CD4-positive, alpha-beta T cell treated with Interleukin-15 for 1 hour (primary cell): Measurements from ENCODE around the gene PARVB.

ENCODE experiments used
- DNase-seq: peaks from one replicate; pipeline ENCODE4 v3.0.0-alpha.2; 2020

Gene PARVB

DNA sequence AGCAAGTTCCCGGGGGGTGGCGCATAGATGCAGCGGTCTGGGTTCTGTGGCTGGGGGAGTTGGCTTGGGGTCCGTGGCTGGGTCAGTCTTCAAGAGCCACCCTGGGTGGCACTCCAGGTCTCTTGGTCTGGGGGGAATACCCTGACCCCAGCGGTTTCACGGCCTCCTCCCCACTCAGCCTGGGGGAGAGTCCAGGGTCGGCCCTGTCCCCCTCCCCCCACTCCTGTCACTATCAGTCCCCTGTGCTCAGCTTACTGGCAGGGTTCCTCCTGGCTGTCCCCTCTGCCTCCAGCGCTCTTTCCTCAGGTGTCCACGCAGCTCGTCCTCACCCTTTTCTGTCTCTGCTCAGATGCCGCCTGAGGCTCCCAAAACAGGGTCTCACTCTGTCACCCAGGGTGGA, 88.1 kb downstream of the PARVB start:
- DNase-seq = no peak

DNA sequence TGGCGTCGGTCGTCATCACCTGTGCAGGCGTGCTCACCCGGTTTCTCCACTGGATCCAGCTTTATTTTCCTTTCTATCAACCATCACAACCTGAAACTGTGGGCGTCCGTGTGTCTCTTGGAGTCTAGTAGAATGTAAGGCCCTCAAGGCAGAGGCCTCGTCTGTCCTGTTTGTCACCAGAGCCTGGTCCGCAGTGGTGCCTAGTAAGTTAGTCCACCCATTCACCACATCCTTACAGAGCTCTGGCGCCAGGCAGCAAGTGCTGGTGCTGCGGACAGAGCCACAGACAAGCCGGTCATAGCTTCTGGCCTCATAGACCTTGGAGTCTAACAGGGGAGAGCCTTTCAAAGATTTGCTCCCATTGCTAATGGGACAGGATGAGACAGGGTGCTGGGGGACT, 92.2 kb downstream of the PARVB start:
- DNase-seq = no peak

- no peak for DNase-seq
Measured at GRCh38 chr22:44116755-44117684, 92.9 kb downstream of the PARVB start.

DNA sequence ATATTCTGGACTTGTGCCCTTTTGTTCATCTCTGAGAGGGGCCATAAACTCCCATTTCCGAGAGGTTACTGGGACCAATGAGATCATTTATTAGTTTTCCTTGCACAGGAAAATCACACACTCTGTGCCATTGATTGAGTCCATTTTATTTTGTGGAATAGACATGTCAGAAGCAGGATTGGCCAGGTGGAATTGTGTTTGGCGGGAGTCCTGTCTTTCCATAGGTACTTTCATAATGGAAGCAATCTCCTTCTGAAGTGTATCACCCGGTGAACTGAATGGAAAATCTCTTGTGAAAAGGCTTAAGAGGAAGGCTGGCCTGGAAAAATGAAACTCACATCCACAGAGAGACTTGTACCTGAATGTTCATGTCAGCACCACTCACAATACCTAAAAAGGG, 93.6 kb downstream of the PARVB start:
- DNase-seq = no peak

- DNase-seq = no peak
Measured at GRCh38 chr22:44118645-44119315, 94.7 kb downstream of the PARVB start.

- no peak for DNase-seq
Measured at GRCh38 chr22:44119669-44120313, 95.7 kb downstream of the PARVB start.

DNA sequence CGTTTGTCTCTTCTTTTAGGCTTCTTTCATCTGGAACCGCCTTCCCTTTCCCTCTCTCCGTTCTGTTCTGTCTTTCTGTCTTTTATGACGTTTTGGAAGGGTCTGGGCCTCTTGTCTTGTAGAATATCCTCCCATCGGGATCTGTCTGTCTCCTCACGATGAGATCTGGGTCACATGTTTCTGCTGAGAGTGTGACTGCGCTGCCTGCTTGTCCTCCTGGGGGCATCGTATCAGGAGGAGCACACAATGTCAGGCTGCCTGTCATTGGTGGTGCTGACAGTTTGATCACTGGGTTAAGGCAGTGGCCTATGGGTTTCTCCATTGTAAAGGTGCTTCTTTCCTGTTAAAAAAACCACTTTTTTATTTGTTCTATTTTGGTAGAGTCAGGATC, 96.2 kb downstream of the PARVB start:
- no peak for DNase-seq

GRCh38 chr22:44125421-44125820, 101.3 kb downstream of the PARVB start:
- DNase-seq = no peak

DNA sequence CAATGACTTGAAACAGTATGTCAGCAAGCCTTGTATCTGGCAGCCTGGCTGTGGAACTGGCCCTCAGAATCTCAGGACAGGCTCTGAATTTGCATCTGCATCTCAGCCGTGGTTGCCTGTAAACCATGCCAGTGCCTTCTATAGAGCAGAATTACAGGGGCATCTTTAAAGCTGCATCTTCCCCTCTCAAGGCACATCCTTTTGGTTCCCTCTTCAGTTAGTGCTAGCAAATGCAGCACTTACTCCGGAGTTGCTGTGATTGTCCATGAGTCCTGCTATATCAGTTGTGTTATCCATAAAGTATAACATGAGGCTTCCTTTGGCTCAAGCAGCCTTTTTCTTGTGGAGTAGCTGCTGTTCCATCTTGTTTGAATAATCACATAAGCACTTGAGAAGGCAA, 102.7 kb downstream of the PARVB start:
- DNase-seq = no peak

GRCh38 chr22:44127356-44127755, 103.3 kb downstream of the PARVB start:
- DNase-seq = no peak

- no peak for DNase-seq
Measured at GRCh38 chr22:44128958-44129618, 105.0 kb downstream of the PARVB start.

DNA sequence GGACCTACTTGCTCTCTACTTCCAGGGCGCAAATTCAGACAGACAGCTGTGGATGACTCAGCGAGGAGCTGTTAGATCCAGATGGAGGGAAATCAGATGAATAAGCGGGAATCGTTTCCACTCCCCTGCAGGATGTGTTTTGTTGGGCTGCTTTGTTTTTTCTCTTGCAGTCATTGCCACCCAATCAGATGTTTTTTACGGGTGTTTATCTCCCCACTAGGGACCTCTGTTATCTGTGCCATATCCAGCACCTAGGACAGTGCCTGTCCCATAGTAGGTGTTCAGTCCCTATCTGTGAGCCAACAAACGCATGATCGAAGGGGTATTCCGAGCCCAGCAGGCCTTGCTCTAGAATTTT, 105.5 kb downstream of the PARVB start:
- no peak for DNase-seq

DNA sequence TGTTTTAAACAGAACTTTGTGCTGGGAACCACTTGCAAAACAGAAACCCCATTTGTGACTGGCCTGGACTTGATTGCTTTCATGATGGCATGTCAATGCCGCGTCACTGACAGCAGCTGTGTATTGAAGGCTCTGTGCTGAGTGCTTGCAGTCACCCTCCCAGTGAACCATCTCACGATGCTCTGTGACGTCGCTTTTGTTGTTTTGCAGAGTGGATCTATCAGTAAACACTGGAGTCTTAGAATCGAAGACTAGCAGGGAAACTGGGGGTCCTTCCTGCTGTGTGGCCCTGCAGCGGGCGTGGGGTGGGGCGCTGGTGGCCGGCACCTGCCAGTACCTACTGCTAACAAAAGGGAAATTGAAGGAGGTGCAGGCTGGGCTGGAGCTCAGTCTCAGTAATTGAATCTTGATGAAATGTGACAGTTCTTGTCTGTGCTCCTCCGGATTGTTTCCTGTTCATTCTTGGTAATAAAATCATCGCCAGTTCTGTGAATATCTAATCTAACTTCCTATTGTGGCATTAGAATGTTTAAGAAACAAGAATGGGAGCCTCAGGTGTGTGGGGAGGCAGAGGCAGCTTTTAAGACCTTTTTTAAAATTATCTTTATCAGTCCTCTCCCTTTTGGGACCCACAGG, 106.1 kb downstream of the PARVB start:
- no peak for DNase-seq

- no peak for DNase-seq
Measured at GRCh38 chr22:44131412-44131811, 107.3 kb downstream of the PARVB start.

GRCh38 chr22:44131989-44132685, 108.0 kb downstream of the PARVB start:
- DNase-seq = no peak

DNA sequence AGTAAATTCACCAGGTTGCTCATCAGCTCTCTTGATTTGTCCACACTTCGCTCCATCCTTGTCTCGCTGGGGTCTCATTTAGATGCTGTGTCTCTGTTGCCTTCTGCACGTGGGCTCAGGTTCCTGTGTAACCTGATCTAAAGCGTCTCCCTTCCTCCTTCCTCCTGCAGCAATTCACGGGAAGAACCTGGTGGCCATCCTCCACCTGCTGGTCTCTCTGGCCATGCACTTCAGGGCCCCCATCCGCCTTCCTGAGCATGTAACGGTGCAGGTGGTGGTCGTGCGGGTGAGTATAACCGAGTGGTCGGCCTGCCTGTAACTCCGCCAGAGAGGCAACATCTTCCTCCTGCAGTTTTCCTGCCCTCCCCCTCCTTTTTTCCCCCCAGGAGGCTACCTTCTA, 108.6 kb downstream of the PARVB start:
- no peak for DNase-seq

DNA sequence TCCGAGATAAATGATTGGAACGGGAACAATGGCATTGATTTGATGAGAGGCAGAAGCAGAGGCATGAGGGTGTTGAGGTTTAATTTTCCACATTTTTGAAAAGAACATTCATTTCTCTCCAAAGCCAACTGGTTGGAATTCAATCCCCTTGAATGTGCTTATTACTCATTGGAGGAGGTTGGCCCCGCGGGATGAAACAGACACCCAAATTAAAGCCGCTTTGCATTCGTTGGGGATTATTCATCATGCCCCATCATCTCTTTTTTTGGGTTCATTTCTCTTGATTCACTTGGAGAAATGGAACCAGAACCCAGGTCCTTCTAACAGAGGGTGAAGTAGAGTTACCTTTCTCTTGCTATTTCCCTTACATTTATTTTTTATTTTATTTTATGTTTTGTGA, 109.1 kb downstream of the PARVB start:
- DNase-seq = no peak

DNA sequence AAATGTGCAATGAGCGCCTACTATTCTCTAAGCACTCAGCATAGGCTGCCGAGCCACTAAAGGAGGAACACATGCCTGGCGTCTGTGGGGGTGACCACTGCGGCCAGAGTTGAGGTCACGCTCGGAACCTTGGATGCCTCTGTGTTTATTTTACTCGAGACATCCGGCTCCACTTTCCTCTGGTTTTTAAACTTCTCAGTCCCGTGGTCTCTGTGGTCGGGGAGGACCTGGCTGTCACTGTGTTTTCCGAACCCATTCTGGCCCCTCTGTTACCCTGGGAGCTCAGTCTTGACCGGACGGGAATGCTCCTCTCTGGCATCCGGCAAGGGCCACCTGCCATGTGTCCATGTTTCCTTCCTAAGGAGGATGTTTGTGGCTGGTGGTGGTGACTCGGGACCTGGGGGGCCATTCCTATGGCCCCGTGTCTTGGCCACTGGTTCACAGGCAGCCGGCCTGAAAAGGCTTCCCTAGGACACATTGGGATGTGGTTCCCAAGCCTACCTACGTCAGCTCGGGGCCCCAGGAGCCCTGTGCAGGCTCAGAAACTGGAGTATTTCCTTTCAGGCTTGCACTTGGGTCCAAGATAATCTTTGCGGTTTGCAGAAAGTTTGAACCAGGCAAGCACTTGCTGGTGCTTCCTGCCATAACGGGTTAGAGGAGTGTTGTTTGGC, 109.9 kb downstream of the PARVB start:
- DNase-seq = no peak

DNA sequence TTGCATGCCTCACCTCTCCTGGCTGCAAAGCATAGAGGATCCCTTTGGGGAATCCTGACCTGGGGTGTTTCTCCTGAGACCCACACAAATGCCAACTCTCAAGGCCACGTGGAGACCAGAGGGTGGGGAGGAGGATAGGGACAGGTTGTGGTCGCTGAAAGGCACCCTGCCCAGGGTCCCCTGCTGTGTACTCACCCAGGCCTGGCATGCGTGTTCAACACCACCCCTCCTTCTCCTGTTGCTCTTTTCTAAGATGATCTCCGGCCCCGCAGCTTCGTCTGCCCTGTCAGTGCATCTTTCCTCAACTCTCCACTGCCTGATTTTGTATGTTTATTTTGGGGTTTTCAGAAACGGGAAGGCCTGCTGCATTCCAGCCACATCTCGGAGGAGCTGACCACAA, 112.0 kb downstream of the PARVB start:
- DNase-seq = no peak

DNA sequence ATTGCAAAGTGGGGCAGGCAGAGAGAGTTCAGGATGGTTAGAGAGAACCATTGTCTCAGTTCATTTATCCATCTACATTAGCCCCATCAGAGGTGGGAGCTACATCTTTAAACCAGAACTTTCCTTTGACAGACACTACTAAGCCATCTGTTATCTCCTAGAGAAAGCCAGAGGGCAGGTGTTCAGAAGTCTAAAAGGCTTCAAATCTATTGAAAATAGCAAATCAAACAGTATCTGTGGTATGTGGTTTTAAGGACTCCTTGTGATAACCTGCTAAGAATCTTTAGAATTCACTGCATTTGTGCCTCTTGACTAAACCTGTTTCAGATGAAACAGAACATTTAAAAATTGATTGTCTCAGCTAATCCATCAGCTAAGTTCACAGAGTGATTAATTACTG, 112.7 kb downstream of the PARVB start:
- no peak for DNase-seq

DNA sequence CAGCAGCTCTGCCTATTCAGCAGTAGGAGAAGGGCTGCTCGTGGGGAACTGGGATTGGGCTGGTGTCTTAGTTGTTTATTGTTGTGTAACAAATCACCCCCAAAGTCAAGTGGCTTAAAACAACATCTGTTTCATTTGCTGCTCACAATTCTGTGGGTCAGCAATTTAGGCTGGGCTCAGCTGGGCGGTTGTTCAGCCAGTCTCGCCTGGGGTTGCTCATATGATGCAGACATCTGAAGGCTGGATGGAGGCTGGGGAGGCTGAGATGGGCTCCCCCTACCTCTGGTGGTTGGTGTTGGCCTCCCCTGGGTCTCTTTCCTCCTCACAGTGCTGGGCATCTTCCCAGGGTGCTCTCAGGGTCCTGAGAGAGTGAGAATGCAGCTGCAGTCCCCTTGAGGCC, 113.3 kb downstream of the PARVB start:
- DNase-seq = no peak

DNA sequence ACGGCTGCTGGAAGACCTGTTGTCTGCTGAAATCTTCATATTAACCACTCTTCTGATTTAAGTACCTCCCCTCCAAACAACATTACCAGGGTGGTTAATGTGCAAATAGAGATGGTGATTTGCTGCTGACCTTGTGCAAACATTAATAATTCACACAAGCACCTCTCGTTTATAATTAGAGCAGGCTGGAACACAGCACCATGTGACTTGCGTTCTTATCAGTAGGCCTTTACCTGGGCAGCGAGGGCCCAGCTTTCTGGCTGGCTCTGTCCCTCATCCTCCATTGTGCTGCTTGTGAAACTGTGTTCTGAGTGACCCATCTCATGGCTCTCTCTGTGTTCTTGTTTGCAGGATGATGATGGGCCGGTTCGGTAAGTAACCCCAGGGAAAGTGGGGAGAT, 115.7 kb downstream of the PARVB start:
- DNase-seq = no peak
